ENCODE measurements around the gene COL10A1.

The COL10A1 gene

GRCh38 chr6:116126032-116126431 is at the start of gene COL10A1:
COL10A1 (minus strand) TSS chr6:116126132; CDS start chr6:116125492, 640 bp downstream.
- no peak for DNase-seq (ENCODE audit: low spot score)

DNA sequence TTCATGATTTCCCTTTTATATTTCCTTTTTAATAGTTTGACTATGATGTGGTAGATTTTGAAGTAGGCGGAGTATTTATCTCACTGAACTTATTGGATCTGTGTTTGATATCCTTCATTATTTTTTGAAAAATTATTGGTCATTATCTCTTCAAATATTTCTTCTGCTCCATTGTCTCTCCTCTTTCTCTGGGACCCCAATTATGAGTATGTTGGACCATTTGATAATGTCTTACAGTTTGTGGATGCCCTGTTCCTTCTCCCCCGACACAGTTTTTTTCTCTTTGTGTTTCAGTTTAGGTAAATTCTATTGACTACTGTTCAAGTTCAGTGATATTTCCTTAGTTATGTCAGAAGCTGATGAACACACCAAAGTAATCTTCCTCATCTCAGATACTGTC is 49.4 kb upstream of the COL10A1 start:
- no peak for DNase-seq (ENCODE audit: low spot score)

DNA sequence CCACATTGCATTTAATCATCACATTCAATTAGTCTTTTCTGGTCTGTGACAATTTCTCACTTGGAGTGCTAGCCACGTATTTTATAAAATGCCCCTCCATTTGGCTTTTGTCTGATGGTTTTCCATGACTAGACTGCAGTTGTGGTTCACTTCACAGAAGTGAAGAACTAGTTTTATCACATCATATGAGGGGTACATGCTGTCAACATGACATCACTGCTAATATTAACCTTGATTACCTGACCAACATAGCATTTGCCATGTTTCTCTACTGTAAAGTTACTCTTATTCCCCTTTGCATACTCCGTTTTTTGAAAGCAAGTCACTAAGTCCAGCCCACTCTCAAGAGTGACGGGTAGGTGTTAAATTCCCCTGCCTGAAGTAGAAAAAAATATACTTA is 48.0 kb upstream of the COL10A1 start:
- DNase-seq (ENCODE audit: low spot score), result no peak

GRCh38 chr6:116170358-116171057 is 44.6 kb upstream of the COL10A1 start:
- DNase-seq (ENCODE audit: low spot score), result no peak

GRCh38 chr6:116169880-116170279 is 43.9 kb upstream of the COL10A1 start:
- DNase-seq (ENCODE audit: low spot score), result no peak

DNA sequence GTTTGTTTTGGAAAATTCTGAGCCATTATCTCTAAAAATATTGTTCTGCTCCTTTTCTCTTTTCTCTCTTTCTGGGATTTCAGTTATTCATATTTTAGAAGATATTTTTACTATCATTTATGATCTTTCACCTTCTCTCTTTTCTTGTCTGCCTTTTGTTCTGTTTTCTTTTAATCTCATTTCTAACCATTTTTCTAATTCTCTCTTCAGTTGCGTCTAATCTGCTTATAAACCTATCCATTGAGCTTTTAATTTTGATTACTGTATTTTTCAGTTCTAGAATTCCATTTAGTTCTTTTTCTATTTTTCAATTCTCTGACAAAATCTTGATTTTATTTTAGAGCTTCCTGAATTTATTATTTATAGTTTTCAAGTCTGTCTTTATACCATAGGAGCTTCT is 42.2 kb upstream of the COL10A1 start:
- no peak for DNase-seq (ENCODE audit: low spot score)

DNA sequence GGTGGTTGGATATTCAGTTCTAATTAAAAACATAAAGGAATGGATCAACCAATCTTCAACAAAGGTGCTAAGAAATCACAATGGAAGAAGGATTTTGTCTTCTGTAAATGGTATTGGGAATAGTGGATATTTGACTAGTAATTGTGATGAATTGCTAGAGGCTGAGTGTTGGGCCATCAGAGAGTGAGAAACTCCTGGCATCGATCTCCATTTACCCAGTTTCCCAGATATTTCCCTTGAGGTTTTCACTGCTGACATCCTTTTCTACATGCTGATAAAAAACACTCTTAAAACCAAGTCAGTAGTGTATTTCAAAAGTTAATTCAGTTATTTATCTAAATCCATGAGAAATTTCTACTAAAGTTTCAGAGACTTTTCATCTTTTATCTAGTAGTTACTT is 40.4 kb upstream of the COL10A1 start:
- DNase-seq (ENCODE audit: low spot score), result no peak

GRCh38 chr6:116165596-116165995 is 39.7 kb upstream of the COL10A1 start:
- no peak for DNase-seq (ENCODE audit: low spot score)

GRCh38 chr6:116159782-116160524 is 34.0 kb upstream of the COL10A1 start:
- DNase-seq (ENCODE audit: low spot score), result no peak

DNA sequence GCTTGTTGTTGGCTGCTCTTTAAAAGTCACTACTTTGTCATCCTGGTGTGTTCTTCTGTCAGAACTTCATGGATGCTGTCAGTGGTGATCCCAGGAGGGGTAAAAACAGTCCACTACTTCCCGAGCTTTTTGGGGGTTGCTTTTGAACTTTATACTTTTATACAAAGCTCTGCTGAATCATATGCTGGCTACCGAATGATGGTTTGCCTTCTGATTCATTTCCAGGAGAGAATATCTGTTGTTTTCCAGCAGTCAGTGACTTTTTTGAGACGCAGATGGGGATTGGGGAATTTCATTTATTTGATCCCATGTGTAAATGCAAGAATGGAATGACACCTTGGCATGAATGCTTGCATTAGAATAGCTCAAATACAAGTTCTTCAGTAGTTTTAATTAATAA is 32.7 kb upstream of the COL10A1 start:
- DNase-seq (ENCODE audit: low spot score), result no peak

- no peak for DNase-seq (ENCODE audit: low spot score)
Observed at GRCh38 chr6:116157391-116157790, 31.5 kb upstream of the COL10A1 start.

- DNase-seq (ENCODE audit: low spot score), result no peak
Observed at GRCh38 chr6:116156405-116157326, 30.7 kb upstream of the COL10A1 start.

GRCh38 chr6:116154887-116155286 is 29.0 kb upstream of the COL10A1 start:
- no peak for DNase-seq (ENCODE audit: low spot score)

GRCh38 chr6:116152620-116153019 is 26.7 kb upstream of the COL10A1 start:
- no peak for DNase-seq (ENCODE audit: low spot score)

DNA sequence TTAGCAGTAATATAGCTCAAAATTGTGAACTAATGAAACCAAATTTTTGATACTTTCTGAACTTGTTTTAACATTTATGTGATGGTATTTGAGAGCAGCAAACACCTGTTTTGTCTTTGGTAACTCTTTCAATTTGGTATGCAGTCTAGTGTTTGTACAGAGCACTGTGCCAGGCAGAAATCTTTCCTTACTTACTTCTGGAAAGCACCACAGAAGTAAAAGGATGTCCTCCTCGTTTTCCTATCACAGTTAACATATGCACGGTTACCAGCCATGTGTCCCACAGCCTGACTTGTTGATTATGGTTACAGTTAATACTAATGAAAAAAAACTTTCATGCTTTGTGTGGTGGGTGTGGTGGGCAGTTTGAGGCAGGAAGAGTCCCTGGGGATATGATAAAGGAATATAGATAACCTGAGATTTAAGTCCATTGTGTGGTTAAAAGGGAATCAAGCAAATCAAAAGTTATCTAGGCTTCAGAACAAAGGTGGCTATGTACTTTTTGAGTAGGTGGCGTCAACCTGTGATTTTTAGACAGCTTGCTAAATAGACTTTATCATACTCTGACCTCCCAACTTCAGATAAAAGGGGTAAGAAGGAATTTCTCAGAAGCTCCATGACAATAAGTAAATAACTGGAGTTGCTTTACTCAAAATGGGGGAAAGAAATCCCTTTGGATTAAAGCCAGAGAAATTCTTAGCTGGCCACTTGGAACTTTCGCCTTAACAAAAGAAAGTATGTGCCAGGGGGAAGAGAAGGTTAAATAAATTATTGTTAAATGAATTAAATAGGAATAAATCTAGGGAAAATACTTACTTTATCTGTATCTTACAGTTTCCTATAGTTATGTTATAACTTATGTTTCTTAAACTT is 20.1 kb upstream of the COL10A1 start:
- DNase-seq (ENCODE audit: low spot score), result no peak

GRCh38 chr6:116144605-116145004 is 18.7 kb upstream of the COL10A1 start:
- DNase-seq (ENCODE audit: low spot score), result no peak

DNA sequence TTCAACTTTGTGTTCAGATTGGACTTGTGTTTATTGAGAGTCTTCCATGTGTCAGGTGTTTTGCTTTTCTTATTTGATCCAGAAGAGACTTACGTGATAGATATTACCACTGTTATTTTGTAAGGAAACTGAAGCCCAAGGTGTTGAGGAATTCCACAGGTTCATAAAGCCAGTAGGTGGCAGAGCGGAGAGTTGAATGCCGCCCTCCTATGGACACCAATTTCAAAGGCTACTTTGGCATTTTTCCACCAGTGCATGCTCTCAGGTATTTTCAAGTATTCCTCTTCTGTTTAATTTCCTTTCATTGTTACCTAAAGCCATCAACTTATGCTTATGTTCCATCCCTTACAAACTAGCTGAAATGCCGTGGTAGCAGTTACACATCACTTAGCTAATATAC is 14.0 kb upstream of the COL10A1 start:
- no peak for DNase-seq (ENCODE audit: low spot score)

GRCh38 chr6:116136933-116137340 is 11.0 kb upstream of the COL10A1 start:
- DNase-seq (ENCODE audit: low spot score), result peak; percentile 37

DNA sequence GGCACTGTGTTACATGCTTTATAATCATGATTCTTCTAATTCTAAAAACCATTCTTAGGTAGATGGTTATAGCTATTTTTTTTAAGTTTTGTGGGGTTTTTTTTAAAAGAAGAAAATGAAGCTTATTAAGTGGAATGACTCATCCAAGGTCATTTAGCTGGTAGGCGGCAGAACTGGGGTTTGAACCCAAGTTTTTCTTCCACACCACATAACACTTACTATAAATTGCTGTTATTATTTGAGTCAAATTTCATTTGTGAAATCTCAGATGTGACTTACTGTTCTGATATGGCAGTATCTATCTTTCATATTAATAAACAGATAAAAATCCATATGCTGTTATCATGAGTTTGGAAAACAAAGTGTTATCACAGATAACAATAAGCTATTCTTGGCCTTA is 10.4 kb upstream of the COL10A1 start:
- no peak for DNase-seq (ENCODE audit: low spot score)

- DNase-seq (ENCODE audit: low spot score), result no peak
Observed at GRCh38 chr6:116133453-116133852, 7.5 kb upstream of the COL10A1 start.

- DNase-seq (ENCODE audit: low spot score), result no peak
Observed at GRCh38 chr6:116127771-116128493, 2.0 kb upstream of the COL10A1 start.
